KMS-11 (cell line): ENCODE data around the gene KLHL29.

Experiments
- H2AFZ ChIP-seq: fragments of 200-600 bp; sonication (generic); 2 replicates; pipeline ENCODE4 v1.6.1; 2016; ENCODE audit warnings: antibody characterized with exemption, mixed run types, low read depth
- H3K27ac ChIP-seq: fragments of 200-600 bp; sonication (generic); 2 replicates; pipeline ENCODE4 v1.6.1; 2016; ENCODE audit warnings: mild to moderate bottlenecking, mixed run types
- H3K27me3 ChIP-seq: fragments of 200-600 bp; sonication (generic); 2 replicates; pipeline ENCODE4 v1.6.1; 2017; ENCODE audit warnings: mild to moderate bottlenecking, low read depth, mixed run types, moderate library complexity; ENCODE audit not compliant: insufficient read depth
- H3K36me3 ChIP-seq: fragments of 200-600 bp; sonication (generic); 2 replicates; pipeline ENCODE4 v1.6.1; 2017; ENCODE audit warnings: mild to moderate bottlenecking, mixed run types; ENCODE audit not compliant: insufficient read depth
- H3K4me1 ChIP-seq: fragments of 200-600 bp; sonication (generic); 2 replicates; pipeline ENCODE4 v1.6.1; 2016; ENCODE audit warnings: mild to moderate bottlenecking, low read depth, mixed run types; ENCODE audit not compliant: poor library complexity, severe bottlenecking
- H3K4me2 ChIP-seq: fragments of 200-600 bp; sonication (generic); 2 replicates; pipeline ENCODE4 v1.7.0; 2016; ENCODE audit warnings: mild to moderate bottlenecking, mixed run types
- H3K4me3 ChIP-seq: fragments of 200-600 bp; sonication (generic); IDR thresholded peaks from 2 replicates; pipeline ENCODE4 v1.6.1; 2017; ENCODE audit warnings: low read depth, low read length, mixed read lengths; ENCODE audit not compliant: insufficient read depth
- H3K79me2 ChIP-seq: fragments of 200-600 bp; sonication (generic); 2 replicates; pipeline ENCODE4 v1.6.1; 2016; ENCODE audit warnings: low read depth, mixed run types; ENCODE audit not compliant: insufficient read depth
- H3K9ac ChIP-seq: fragments of 200-600 bp; sonication (generic); 2 replicates; pipeline ENCODE4 v1.6.1; 2016; ENCODE audit warnings: mild to moderate bottlenecking, mixed run types
- H4K20me1 ChIP-seq: fragments of 200-600 bp; sonication (generic); 2 replicates; pipeline ENCODE4 v1.6.1; 2016; ENCODE audit warnings: mild to moderate bottlenecking, mixed run types; ENCODE audit not compliant: insufficient read depth
- CTCF ChIP-seq: fragments of 200-600 bp; sonication (generic); conservative IDR thresholded peaks from 2 replicates; pipeline ENCODE4 v1.6.1; 2017; ENCODE audit warnings: low read depth, mild to moderate bottlenecking, antibody characterized with exemption, low read length, moderate library complexity, mixed read lengths

Gene KLHL29

DNA sequence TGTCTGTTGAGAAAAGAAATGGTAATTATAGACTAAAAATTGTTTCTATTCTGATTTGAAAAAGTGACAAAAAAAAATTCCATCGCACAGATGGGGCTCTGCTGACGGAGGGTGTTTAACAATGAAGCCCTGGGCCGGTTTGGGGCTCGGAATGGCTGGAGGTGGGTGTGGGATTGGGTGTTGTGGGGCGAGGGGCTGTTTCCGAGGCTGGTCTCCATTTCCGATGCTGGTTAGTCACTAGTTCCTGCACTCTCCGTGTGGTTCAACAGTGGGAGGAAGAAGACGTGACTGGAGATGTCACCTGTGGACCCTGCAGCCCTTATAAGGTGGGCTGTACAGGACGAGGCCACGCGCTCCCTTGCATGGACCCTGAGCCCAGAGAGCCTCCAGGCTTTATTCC lies 143.2 kb downstream of the KLHL29 start:
- no peaks in the 10 kb centered on the region for H3K27me3 ChIP-seq
- H3K27ac ChIP-seq: no peak overlapping the region
- no peak overlapping the region for H2AFZ ChIP-seq
- no peak overlapping the region for H3K4me2 ChIP-seq
- H3K4me1 ChIP-seq: no peaks in the 10 kb centered on the region
- H4K20me1 ChIP-seq: no peaks in the 10 kb centered on the region
- no peaks in the 10 kb centered on the region for H3K36me3 ChIP-seq
- no peak overlapping the region for H3K9ac ChIP-seq
- no peak overlapping the region for H3K4me3 ChIP-seq
- no peak for TF ChIP-seq CTCF
- no peaks in the 10 kb centered on the region for H3K79me2 ChIP-seq

GRCh38 chr2:23528690-23529089 lies 143.7 kb downstream of the KLHL29 start:
- Histone ChIP-seq H3K9ac (no peak overlapping the region), H3K4me2 (no peak overlapping the region), H3K4me1 (no peaks in the 10 kb centered on the region), H3K4me3 (no peak overlapping the region), H3K79me2 (no peaks in the 10 kb centered on the region), H3K36me3 (no peaks in the 10 kb centered on the region), H4K20me1 (no peaks in the 10 kb centered on the region), H2AFZ (no peak overlapping the region), H3K27ac (no peak overlapping the region), H3K27me3 (no peaks in the 10 kb centered on the region)
- no peak for TF ChIP-seq CTCF

DNA sequence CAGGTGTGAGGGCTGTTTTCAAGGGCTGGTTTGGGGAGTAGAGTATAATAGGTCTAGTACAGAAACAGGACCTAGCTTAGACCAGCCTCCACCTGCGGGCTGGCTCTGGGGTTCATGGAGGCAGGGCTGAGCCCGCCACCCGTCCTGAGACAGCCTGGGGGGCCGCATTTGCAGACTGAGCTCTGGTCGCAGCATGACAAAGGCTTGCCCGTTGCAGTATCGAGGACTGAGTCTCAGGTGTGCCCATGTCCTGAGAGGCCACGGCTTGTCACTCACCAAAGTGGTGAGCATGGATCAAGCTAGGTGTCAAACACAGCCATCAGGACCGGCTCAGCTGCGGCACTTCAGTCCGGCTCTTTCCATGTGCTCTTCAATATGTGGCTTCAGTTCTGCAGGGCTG lies 144.7 kb downstream of the KLHL29 start:
- Histone ChIP-seq H2AFZ (no peak overlapping the region), H3K4me2 (no peak overlapping the region), H3K36me3 (no peaks in the 10 kb centered on the region), H3K4me1 (no peaks in the 10 kb centered on the region), H3K4me3 (no peak overlapping the region), H4K20me1 (no peaks in the 10 kb centered on the region), H3K79me2 (no peaks in the 10 kb centered on the region), H3K27ac (no peak overlapping the region), H3K9ac (no peak overlapping the region), H3K27me3 (no peaks in the 10 kb centered on the region)
- TF ChIP-seq CTCF: no peak

DNA sequence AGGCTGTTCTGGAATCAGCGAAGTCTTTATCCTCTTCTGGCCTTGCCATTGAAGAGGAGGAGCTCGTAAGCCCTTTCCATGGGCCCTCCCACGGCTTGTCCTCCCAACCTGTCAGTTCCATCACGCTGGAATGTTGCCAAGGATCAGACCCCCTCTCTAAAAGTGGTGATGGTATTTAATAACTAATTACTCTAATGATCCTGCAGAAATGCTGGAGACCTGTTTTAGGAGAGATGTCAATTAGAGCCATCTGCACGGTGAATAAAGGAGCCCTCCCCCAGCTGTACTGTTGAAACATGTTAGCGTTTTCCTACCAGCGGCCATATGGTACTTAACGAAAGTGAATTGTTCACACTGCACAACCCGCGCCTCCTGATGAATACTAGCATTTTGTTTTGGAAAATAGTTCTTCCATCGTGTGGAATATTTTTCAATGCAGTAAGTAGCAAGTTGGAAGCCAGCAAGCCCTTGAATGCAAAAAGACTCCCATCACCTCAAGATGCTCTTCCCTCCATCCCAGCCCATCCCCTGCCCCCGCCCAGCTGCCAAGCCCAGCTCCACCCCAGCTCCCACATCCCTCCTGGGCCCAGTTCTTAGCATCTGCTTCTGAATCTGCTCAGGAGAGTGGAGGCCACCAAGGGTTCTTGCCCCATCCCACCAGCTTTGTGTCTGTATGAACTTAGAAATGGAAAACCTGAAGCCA lies 145.4 kb downstream of the KLHL29 start:
- no peak overlapping the region for H3K4me3 ChIP-seq
- no peak overlapping the region for H3K4me2 ChIP-seq
- no peaks in the 10 kb centered on the region for H4K20me1 ChIP-seq
- no peaks in the 10 kb centered on the region for H3K4me1 ChIP-seq
- no peaks in the 10 kb centered on the region for H3K27me3 ChIP-seq
- no peak overlapping the region for H2AFZ ChIP-seq
- no peak overlapping the region for H3K9ac ChIP-seq
- TF ChIP-seq CTCF: no peak
- H3K27ac ChIP-seq: no peak overlapping the region
- no peaks in the 10 kb centered on the region for H3K79me2 ChIP-seq
- H3K36me3 ChIP-seq: no peaks in the 10 kb centered on the region
